ENCODE data around the gene ADAM10. TPM values are rescaled to one million over a fixed set of nuclear protein-coding genes. Genes with fewer than 3 reads are reported as not detected.

ADAM10 gene
- total RNA-seq, 2 donors from 2014 or later: 191 to 211 TPM

DNA sequence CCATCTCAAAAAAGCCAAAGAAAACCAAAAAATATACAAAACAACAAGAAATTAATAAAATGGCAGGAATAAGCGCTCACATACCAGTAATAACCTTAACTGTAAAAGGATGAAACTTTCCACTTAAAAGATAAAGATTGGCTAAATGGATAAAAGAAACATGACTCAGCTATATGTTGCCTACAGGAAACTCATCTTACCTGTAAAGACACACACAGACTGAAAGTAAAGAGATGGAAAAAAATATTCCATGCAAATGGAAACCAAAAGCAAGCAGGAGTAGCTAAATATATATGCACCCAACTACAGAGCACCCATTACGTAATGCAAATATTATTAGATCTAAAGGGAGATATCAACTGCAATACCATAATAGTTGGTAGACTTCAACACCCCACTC lies 49.7 kb downstream of the ADAM10 start:
- H3K36me3 ChIP-seq (ENCODE audit: control insufficient read depth, insufficient read depth, low read length): peaks cover 38% of the 10 kb centered on the region
- Mint-ChIP-seq H3K4me3 (no peak overlapping the region), H3K36me3 (ENCODE audit: low read depth) (peaks cover 52% of the 10 kb centered on the region), H3K27me3 (ENCODE audit: insufficient read depth) (no peaks in the 10 kb centered on the region), H3K4me1 (peaks cover 15% of the 10 kb centered on the region), H3K27ac (no peak overlapping the region), H3K9me3 (peaks cover 14% of the 10 kb centered on the region)
- H3K27me3 ChIP-seq (ENCODE audit: control insufficient read depth, insufficient read depth, low read length, poor library complexity, severe bottlenecking): no peaks in the 10 kb centered on the region
- no peak overlapping the region for H3K27ac ChIP-seq (ENCODE audit: low read depth, low read length)
- no peak for DNase-seq
- no peak overlapping the region for H3K9ac ChIP-seq (ENCODE audit: extremely low read depth, low read length, poor library complexity, severe bottlenecking)
- peaks cover 32% of the 10 kb centered on the region for H3K9me3 ChIP-seq (ENCODE audit: control insufficient read depth, low read length)
- TF ChIP-seq, protein P1, sequence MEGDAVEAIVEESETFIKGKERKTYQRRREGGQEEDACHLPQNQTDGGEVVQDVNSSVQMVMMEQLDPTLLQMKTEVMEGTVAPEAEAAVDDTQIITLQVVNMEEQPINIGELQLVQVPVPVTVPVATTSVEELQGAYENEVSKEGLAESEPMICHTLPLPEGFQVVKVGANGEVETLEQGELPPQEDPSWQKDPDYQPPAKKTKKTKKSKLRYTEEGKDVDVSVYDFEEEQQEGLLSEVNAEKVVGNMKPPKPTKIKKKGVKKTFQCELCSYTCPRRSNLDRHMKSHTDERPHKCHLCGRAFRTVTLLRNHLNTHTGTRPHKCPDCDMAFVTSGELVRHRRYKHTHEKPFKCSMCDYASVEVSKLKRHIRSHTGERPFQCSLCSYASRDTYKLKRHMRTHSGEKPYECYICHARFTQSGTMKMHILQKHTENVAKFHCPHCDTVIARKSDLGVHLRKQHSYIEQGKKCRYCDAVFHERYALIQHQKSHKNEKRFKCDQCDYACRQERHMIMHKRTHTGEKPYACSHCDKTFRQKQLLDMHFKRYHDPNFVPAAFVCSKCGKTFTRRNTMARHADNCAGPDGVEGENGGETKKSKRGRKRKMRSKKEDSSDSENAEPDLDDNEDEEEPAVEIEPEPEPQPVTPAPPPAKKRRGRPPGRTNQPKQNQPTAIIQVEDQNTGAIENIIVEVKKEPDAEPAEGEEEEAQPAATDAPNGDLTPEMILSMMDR (conservative IDR thresholded peaks at IDR 0.05): no peak
- H3K4me3 ChIP-seq (ENCODE audit: low read length): peak overlapping the region; percentile 37
- no peaks in the 10 kb centered on the region for H3K4me1 ChIP-seq (ENCODE audit: control insufficient read depth, insufficient read depth, low read length)
- WGBS, 2 experiments (ENCODE audit: insufficient coverage in 1 of 2, insufficient read length in 1 of 2): 100% methylated on average over 2 of the region's 2 CpGs; no CpG with 5 or more reads in 1 of the 2 experiments

DNA sequence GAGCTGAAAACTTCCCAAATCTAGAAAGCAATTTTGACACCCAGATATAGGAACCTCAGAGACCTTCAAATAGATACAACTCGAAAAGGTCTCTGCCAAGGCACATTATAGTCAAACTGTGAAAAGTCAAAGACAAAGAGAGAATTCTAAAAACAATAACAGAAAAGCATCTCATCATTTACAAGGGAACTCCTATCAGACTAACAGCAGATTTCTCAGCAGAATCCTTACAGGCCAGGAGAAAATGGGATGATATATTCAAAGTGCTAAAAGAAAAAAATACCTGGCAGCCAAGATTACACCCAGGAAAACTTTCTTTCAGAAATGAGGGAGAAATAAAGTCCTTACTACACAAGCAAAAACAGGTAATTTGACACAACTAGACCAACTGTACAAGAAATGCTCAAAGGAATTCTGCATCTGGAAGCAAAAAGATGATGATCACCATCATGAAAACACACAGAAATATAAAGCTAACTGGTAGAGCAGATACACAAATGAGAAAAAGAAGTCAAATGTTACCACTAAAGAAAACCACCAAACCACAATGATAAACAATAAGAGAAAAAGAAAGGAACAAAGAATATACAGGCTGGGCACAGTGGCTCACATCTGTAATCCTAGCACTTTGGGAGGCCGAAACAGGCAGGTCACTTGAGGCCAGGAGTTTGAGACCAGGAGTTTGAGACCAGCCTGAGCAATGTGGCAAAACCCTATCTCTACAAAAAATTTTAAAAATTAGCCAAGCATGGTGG lies 50.4 kb downstream of the ADAM10 start:
- Mint-ChIP-seq H3K4me3 (no peak overlapping the region), H3K36me3 (ENCODE audit: low read depth) (peaks cover 50% of the 10 kb centered on the region), H3K27me3 (ENCODE audit: insufficient read depth) (no peaks in the 10 kb centered on the region), H3K27ac (peak overlapping the region; percentile 26), H3K9me3 (peaks cover 14% of the 10 kb centered on the region), H3K4me1 (peaks cover 22% of the 10 kb centered on the region)
- Histone ChIP-seq H3K4me3 (ENCODE audit: low read length) (peak overlapping the region; percentile 37), H3K27ac (ENCODE audit: low read depth, low read length) (no peak overlapping the region), H3K27me3 (ENCODE audit: control insufficient read depth, insufficient read depth, low read length, poor library complexity, severe bottlenecking) (no peaks in the 10 kb centered on the region), H3K9ac (ENCODE audit: extremely low read depth, low read length, poor library complexity, severe bottlenecking) (no peak overlapping the region), H3K36me3 (ENCODE audit: control insufficient read depth, insufficient read depth, low read length) (peaks cover 36% of the 10 kb centered on the region), H3K4me1 (ENCODE audit: control insufficient read depth, insufficient read depth, low read length) (no peaks in the 10 kb centered on the region), H3K9me3 (ENCODE audit: control insufficient read depth, low read length) (peaks cover 32% of the 10 kb centered on the region)
- WGBS, 2 experiments (ENCODE audit: insufficient coverage in 1 of 2, insufficient read length in 1 of 2): 100% methylated on average over 1 to 2 of the region's 2 CpGs
- TF ChIP-seq, protein P1 (conservative IDR thresholded peaks at IDR 0.05): no peak
- DNase-seq: no peak

DNA sequence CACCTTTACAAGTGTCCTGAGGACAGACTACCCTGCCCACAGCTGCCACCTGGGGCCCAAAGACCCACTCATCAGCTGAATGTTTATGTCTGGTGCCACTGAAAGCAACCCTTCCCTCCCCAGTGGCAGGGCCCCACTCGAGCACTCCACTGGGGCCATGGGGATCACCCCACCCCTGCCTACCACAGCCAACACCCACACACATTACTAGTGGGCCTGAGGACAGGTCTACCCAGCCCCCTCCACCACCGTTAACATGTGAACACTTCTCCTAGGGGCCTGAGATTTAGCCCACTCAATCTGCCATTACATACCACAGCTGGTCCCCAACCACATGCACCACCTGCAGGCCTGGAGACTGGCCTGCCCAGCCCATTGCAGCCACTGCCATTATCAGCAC lies 52.3 kb downstream of the ADAM10 start:
- H3K27ac ChIP-seq (ENCODE audit: low read depth, low read length): no peak overlapping the region
- DNase-seq: no peak
- H3K36me3 ChIP-seq (ENCODE audit: control insufficient read depth, insufficient read depth, low read length): peaks cover 37% of the 10 kb centered on the region
- H3K4me3 ChIP-seq (ENCODE audit: low read length): no peak overlapping the region
- peaks cover 32% of the 10 kb centered on the region for H3K9me3 ChIP-seq (ENCODE audit: control insufficient read depth, low read length)
- Mint-ChIP-seq H3K27me3 (ENCODE audit: insufficient read depth) (no peaks in the 10 kb centered on the region), H3K4me3 (no peak overlapping the region), H3K36me3 (ENCODE audit: low read depth) (peaks cover 46% of the 10 kb centered on the region), H3K9me3 (peaks cover 14% of the 10 kb centered on the region), H3K27ac (peak overlapping the region; percentile 59), H3K4me1 (peaks cover 27% of the 10 kb centered on the region)
- H3K4me1 ChIP-seq (ENCODE audit: control insufficient read depth, insufficient read depth, low read length): no peaks in the 10 kb centered on the region
- TF ChIP-seq, protein P1 (conservative IDR thresholded peaks at IDR 0.05): no peak
- WGBS, 2 experiments (ENCODE audit: insufficient coverage in 1 of 2, insufficient read length in 1 of 2): 94% methylated on average over 2 of the region's 2 CpGs; no CpG with 5 or more reads in 1 of the 2 experiments
- no peak overlapping the region for H3K9ac ChIP-seq (ENCODE audit: extremely low read depth, low read length, poor library complexity, severe bottlenecking)
- H3K27me3 ChIP-seq (ENCODE audit: control insufficient read depth, insufficient read depth, low read length, poor library complexity, severe bottlenecking): no peaks in the 10 kb centered on the region
